ENCODE measurements around the gene FAM217B.
A peak's percentile ranks its signal among the peaks of the same experiment; 100 is the strongest.

FAM217B gene

GRCh38 chr20:59940129-59940955 lies at the start of gene FAM217B, which contains the start of gene PPP1R3D:
Gene FAM217B (plus strand): TSS chr20:59940389. CDS start chr20:59943944, 3,555 bp downstream.
Gene PPP1R3D (minus strand): TSS chr20:59940305. CDS start chr20:59939931, 374 bp downstream.
- Histone ChIP-seq H3K36me3 (ENCODE audit: insufficient read depth, low read length) (no peaks in the 10 kb centered on the region; the same call in 1 of the 2 replicates), H3K4me1 (ENCODE audit: control insufficient read depth, insufficient read depth, low read length, unreplicated experiment) (peaks cover 20% of the 10 kb centered on the region), H3K4me3 (ENCODE audit: low read depth, low read length) (peak within 1 kb of the TSS; percentile 82), H2AFZ (ENCODE audit: low read length, unreplicated experiment) (peak within 1 kb of the TSS; percentile 77), H3K27me3 (ENCODE audit: insufficient read depth, low read length) (no peaks in the 10 kb centered on the region), H3K27ac (ENCODE audit: low read depth, low read length) (peak within 1 kb of the TSS; percentile 79), H3K79me2 (ENCODE audit: control insufficient read depth, insufficient read depth, low read length, unreplicated experiment) (peaks cover 25% of the 10 kb centered on the region)

GRCh38 chr20:59891581-59891980 lies 48.6 kb upstream of the FAM217B start:
- no peak overlapping the region for H3K27ac ChIP-seq (ENCODE audit: low read depth, low read length)
- H3K4me3 ChIP-seq (ENCODE audit: low read depth, low read length), result no peak overlapping the region
- H3K4me1 ChIP-seq (ENCODE audit: control insufficient read depth, insufficient read depth, low read length, unreplicated experiment), result no peaks in the 10 kb centered on the region
- no peaks in the 10 kb centered on the region for H3K27me3 ChIP-seq (ENCODE audit: insufficient read depth, low read length)
- H3K36me3 ChIP-seq (ENCODE audit: insufficient read depth, low read length), result 0 out of 2 replicates have a peak, but pooled peaks cover 1% of the 10 kb centered on the region
- no peak overlapping the region for H2AFZ ChIP-seq (ENCODE audit: low read length, unreplicated experiment)
- no peaks in the 10 kb centered on the region for H3K79me2 ChIP-seq (ENCODE audit: control insufficient read depth, insufficient read depth, low read length, unreplicated experiment)

- H3K4me1 ChIP-seq (ENCODE audit: control insufficient read depth, insufficient read depth, low read length, unreplicated experiment), result no peaks in the 10 kb centered on the region
- H3K79me2 ChIP-seq (ENCODE audit: control insufficient read depth, insufficient read depth, low read length, unreplicated experiment), result no peaks in the 10 kb centered on the region
- no peak overlapping the region for H2AFZ ChIP-seq (ENCODE audit: low read length, unreplicated experiment)
- H3K27ac ChIP-seq (ENCODE audit: low read depth, low read length), result no peak overlapping the region
- H3K36me3 ChIP-seq (ENCODE audit: insufficient read depth, low read length), result no peaks in the 10 kb centered on the region
- H3K4me3 ChIP-seq (ENCODE audit: low read depth, low read length), result no peak overlapping the region
- no peaks in the 10 kb centered on the region for H3K27me3 ChIP-seq (ENCODE audit: insufficient read depth, low read length)
Measured at GRCh38 chr20:59895908-59896307, 44.3 kb upstream of the FAM217B start.

GRCh38 chr20:59902470-59902869 lies 37.7 kb upstream of the FAM217B start:
- H3K27ac ChIP-seq (ENCODE audit: low read depth, low read length), result no peak overlapping the region
- no peak overlapping the region for H2AFZ ChIP-seq (ENCODE audit: low read length, unreplicated experiment)
- H3K4me1 ChIP-seq (ENCODE audit: control insufficient read depth, insufficient read depth, low read length, unreplicated experiment), result no peaks in the 10 kb centered on the region
- no peaks in the 10 kb centered on the region for H3K79me2 ChIP-seq (ENCODE audit: control insufficient read depth, insufficient read depth, low read length, unreplicated experiment)
- H3K27me3 ChIP-seq (ENCODE audit: insufficient read depth, low read length), result no peaks in the 10 kb centered on the region
- no peaks in the 10 kb centered on the region for H3K36me3 ChIP-seq (ENCODE audit: insufficient read depth, low read length)
- H3K4me3 ChIP-seq (ENCODE audit: low read depth, low read length), result no peak overlapping the region

GRCh38 chr20:59903621-59904020 lies 36.6 kb upstream of the FAM217B start:
- Histone ChIP-seq H3K27ac (ENCODE audit: low read depth, low read length) (no peak overlapping the region), H3K79me2 (ENCODE audit: control insufficient read depth, insufficient read depth, low read length, unreplicated experiment) (no peaks in the 10 kb centered on the region), H3K4me1 (ENCODE audit: control insufficient read depth, insufficient read depth, low read length, unreplicated experiment) (no peaks in the 10 kb centered on the region), H2AFZ (ENCODE audit: low read length, unreplicated experiment) (no peak overlapping the region), H3K27me3 (ENCODE audit: insufficient read depth, low read length) (no peaks in the 10 kb centered on the region), H3K36me3 (ENCODE audit: insufficient read depth, low read length) (no peaks in the 10 kb centered on the region), H3K4me3 (ENCODE audit: low read depth, low read length) (no peak overlapping the region)

GRCh38 chr20:59908855-59909254 lies 31.3 kb upstream of the FAM217B start:
- no peak overlapping the region for H3K4me3 ChIP-seq (ENCODE audit: low read depth, low read length)
- H3K79me2 ChIP-seq (ENCODE audit: control insufficient read depth, insufficient read depth, low read length, unreplicated experiment), result no peaks in the 10 kb centered on the region
- no peaks in the 10 kb centered on the region for H3K4me1 ChIP-seq (ENCODE audit: control insufficient read depth, insufficient read depth, low read length, unreplicated experiment)
- no peaks in the 10 kb centered on the region for H3K36me3 ChIP-seq (ENCODE audit: insufficient read depth, low read length)
- no peak overlapping the region for H3K27ac ChIP-seq (ENCODE audit: low read depth, low read length)
- no peaks in the 10 kb centered on the region for H3K27me3 ChIP-seq (ENCODE audit: insufficient read depth, low read length)
- no peak overlapping the region for H2AFZ ChIP-seq (ENCODE audit: low read length, unreplicated experiment)

- Histone ChIP-seq H3K4me3 (ENCODE audit: low read depth, low read length) (no peak overlapping the region), H3K79me2 (ENCODE audit: control insufficient read depth, insufficient read depth, low read length, unreplicated experiment) (no peaks in the 10 kb centered on the region), H3K27me3 (ENCODE audit: insufficient read depth, low read length) (no peaks in the 10 kb centered on the region), H2AFZ (ENCODE audit: low read length, unreplicated experiment) (no peak overlapping the region), H3K4me1 (ENCODE audit: control insufficient read depth, insufficient read depth, low read length, unreplicated experiment) (no peaks in the 10 kb centered on the region), H3K36me3 (ENCODE audit: insufficient read depth, low read length) (no peaks in the 10 kb centered on the region), H3K27ac (ENCODE audit: low read depth, low read length) (no peak overlapping the region)
Measured at GRCh38 chr20:59911041-59911440, 29.1 kb upstream of the FAM217B start.

GRCh38 chr20:59912609-59913008 lies 27.6 kb upstream of the FAM217B start:
- Histone ChIP-seq H3K27me3 (ENCODE audit: insufficient read depth, low read length) (no peaks in the 10 kb centered on the region), H2AFZ (ENCODE audit: low read length, unreplicated experiment) (no peak overlapping the region), H3K4me3 (ENCODE audit: low read depth, low read length) (no peak overlapping the region), H3K4me1 (ENCODE audit: control insufficient read depth, insufficient read depth, low read length, unreplicated experiment) (no peaks in the 10 kb centered on the region), H3K79me2 (ENCODE audit: control insufficient read depth, insufficient read depth, low read length, unreplicated experiment) (no peaks in the 10 kb centered on the region), H3K27ac (ENCODE audit: low read depth, low read length) (no peak overlapping the region), H3K36me3 (ENCODE audit: insufficient read depth, low read length) (no peaks in the 10 kb centered on the region)

- H3K4me1 ChIP-seq (ENCODE audit: control insufficient read depth, insufficient read depth, low read length, unreplicated experiment), result peaks cover 7% of the 10 kb centered on the region
- no peak overlapping the region for H3K4me3 ChIP-seq (ENCODE audit: low read depth, low read length)
- no peaks in the 10 kb centered on the region for H3K27me3 ChIP-seq (ENCODE audit: insufficient read depth, low read length)
- H3K27ac ChIP-seq (ENCODE audit: low read depth, low read length), result 0 out of 2 replicates have a peak overlapping the region, but pooled peaks have one; percentile 12
- H2AFZ ChIP-seq (ENCODE audit: low read length, unreplicated experiment), result peak overlapping the region; percentile 34
- H3K36me3 ChIP-seq (ENCODE audit: insufficient read depth, low read length), result no peaks in the 10 kb centered on the region
- H3K79me2 ChIP-seq (ENCODE audit: control insufficient read depth, insufficient read depth, low read length, unreplicated experiment), result no peaks in the 10 kb centered on the region
Measured at GRCh38 chr20:59920944-59921343, 19.2 kb upstream of the FAM217B start.

GRCh38 chr20:59923514-59923913 lies 16.7 kb upstream of the FAM217B start:
- no peak overlapping the region for H2AFZ ChIP-seq (ENCODE audit: low read length, unreplicated experiment)
- peaks cover 5% of the 10 kb centered on the region for H3K79me2 ChIP-seq (ENCODE audit: control insufficient read depth, insufficient read depth, low read length, unreplicated experiment)
- no peaks in the 10 kb centered on the region for H3K27me3 ChIP-seq (ENCODE audit: insufficient read depth, low read length)
- H3K4me3 ChIP-seq (ENCODE audit: low read depth, low read length), result no peak overlapping the region
- H3K36me3 ChIP-seq (ENCODE audit: insufficient read depth, low read length), result no peaks in the 10 kb centered on the region
- H3K27ac ChIP-seq (ENCODE audit: low read depth, low read length), result no peak overlapping the region
- peaks cover 7% of the 10 kb centered on the region for H3K4me1 ChIP-seq (ENCODE audit: control insufficient read depth, insufficient read depth, low read length, unreplicated experiment)

GRCh38 chr20:59925359-59925758 lies 14.8 kb upstream of the FAM217B start:
- peaks cover 5% of the 10 kb centered on the region for H3K4me1 ChIP-seq (ENCODE audit: control insufficient read depth, insufficient read depth, low read length, unreplicated experiment)
- H3K79me2 ChIP-seq (ENCODE audit: control insufficient read depth, insufficient read depth, low read length, unreplicated experiment), result peaks cover 5% of the 10 kb centered on the region
- H3K27ac ChIP-seq (ENCODE audit: low read depth, low read length), result no peak overlapping the region
- H2AFZ ChIP-seq (ENCODE audit: low read length, unreplicated experiment), result no peak overlapping the region
- no peaks in the 10 kb centered on the region for H3K36me3 ChIP-seq (ENCODE audit: insufficient read depth, low read length)
- H3K27me3 ChIP-seq (ENCODE audit: insufficient read depth, low read length), result no peaks in the 10 kb centered on the region
- no peak overlapping the region for H3K4me3 ChIP-seq (ENCODE audit: low read depth, low read length)
